HG03103 (cell line): ENCODE data around the gene MRPS26.
"Not testable (repeated sequence)": the region's sequence is repeated elsewhere in the genome, so short reads cannot be mapped to it uniquely, and the experiment has no call there.

Experiments used
- ATAC-seq: cut with Tn5 transposase; IDR thresholded peaks from one replicate; pipeline ENCODE4 v1.9.1; 2021; ENCODE audit warnings: low read depth; ENCODE audit not compliant: unreplicated experiment

The MRPS26 gene

DNA sequence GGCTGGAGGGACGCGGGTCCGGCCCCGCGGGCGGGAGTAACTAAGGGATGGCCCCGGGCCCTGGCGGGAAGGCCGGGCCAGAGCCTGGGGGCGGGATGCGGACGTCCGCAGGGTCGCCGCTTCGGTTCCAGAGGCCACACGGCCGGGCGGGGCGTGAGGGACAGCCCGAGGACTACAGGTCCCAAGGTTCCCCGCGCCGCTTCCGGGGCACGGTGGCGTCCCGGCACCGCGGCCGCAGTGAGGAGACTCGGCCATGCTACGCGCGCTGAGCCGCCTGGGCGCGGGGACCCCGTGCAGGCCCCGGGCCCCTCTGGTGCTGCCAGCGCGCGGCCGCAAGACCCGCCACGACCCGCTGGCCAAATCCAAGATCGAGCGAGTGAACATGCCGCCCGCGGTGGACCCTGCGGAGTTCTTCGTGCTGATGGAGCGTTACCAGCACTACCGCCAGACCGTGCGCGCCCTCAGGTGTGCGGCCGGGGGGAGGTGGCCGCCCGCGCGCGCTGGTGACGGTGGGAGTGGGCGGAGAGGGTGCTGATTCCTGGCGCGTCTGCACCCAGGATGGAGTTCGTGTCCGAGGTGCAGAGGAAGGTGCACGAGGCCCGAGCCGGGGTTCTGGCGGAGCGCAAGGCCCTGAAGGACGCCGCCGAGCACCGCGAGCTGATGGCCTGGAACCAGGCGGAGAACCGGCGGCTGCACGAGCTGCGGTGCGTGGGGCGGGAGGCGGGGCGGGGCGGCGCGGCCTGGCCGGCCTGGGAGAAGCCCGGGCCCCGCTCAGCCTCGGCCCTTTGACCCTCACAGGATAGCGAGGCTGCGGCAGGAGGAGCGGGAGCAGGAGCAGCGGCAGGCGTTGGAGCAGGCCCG is at the start of gene MRPS26:
Gene MRPS26 (plus strand): TSS at position 237 of the 861 bp plus-strand sequence. CDS start 17 bp downstream, at position 254.
- ATAC-seq, result peak; percentile 76

DNA sequence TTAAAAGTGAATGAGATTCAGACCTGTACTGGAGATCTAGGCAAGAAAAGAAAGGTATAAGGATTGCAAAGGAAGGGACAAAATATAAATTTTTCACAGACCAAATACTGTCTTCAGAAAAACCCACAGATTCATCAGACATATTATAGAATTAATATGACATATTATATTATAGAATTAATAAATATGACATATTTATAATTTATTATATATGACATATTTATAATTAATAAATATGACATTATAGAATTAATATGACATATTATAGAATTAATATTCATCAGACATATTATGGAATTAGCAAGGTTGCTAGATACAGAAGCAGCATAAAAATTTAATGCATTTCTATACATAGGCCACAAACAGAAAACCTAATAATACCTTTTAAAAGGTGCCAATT is 47.1 kb upstream of the MRPS26 start:
- ATAC-seq, result no peak

DNA sequence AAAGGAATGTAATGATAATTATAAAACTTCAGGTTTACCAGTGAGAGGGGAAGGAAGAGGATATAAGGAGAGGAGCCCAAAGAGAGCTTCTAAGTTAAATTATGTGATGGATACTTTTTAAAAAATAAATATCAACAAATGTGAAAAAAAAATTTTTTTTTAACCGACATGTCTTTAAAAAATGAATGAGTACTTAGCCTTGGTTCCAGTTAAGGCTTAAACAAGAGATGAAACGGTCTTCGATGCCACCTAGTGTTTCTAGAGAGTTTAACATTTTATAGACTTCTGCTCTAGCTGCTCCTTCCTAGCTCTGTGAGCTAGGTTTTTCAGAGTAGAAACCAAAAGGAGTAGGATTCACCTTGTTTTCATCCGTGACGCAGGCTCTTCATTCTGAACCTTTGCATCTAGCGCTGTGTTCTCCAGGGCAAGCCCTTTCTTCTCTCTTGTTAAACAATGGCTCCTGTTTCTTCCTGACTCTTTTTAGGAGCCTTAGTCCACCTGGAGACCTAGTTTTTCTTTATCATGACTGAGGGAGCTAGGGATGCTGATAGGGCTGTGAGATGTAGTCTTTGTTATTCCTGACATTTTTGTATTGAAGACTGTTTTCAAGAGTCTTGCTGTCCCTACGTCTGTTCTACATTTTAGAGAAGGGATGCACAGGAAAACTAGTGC is 44.9 kb upstream of the MRPS26 start:
- no peak for ATAC-seq

- ATAC-seq, result no peak
Measured at GRCh38 chr20:3003416-3003815, 42.4 kb upstream of the MRPS26 start.

DNA sequence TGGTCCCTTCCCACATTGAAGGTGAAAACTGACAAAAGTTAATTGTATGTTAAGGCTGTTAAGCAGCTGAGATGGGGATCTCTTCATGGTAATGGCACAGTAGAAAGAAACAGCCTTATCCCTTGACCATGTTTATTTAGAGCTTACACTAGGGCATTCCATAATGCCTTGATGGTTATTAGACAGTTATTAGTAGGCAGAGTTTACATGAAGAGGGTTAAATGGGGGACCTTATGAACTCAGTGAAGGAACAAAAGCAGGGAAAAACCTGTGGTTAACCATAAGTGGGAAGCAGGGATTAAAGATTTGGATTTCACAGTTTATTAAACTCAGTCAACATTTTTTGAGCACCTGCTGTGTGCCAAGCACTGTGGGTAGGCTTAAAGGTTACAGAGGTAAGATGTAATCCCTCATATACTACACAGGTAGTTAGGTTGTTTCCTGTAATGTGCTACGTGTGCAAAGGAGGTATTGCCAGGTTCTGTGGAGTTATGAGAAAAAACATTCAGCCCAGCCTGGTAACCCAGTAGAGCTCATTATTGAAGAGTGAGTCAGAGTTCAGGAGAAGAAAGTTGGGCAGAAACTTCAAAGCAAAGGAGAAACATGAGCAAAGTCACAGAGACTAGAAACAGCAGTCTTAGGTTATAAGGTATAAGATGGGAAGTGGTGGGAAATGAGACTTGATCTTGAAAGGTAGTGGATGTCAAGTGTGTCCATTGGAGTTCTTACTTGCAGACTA is 34.7 kb upstream of the MRPS26 start:
- no peak for ATAC-seq

GRCh38 chr20:3011752-3012151 is 34.1 kb upstream of the MRPS26 start:
- ATAC-seq, result no peak

GRCh38 chr20:3013771-3014170 is 32.1 kb upstream of the MRPS26 start:
- no peak for ATAC-seq

DNA sequence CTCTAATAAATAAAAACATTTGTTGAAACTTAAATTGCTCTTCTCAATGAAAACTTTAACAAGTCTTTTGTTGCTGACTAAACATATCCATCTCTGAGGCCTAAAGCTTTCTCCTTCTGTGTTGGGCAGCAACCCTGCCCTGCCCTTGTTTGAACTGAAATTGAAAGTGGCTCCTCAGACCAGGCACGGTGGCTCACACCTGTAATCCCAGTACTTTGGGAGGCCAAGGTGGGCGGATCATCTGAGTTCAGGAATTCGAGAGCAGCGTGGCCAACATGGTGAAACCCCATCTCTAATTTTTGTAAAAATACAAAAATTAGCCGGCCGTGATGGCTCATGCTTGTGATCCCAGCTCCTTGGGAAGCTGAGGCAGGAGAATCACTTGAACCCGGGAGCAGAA is 31.7 kb upstream of the MRPS26 start:
- no peak for ATAC-seq

- ATAC-seq, result no peak
Measured at GRCh38 chr20:3014662-3015061, 31.2 kb upstream of the MRPS26 start.

DNA sequence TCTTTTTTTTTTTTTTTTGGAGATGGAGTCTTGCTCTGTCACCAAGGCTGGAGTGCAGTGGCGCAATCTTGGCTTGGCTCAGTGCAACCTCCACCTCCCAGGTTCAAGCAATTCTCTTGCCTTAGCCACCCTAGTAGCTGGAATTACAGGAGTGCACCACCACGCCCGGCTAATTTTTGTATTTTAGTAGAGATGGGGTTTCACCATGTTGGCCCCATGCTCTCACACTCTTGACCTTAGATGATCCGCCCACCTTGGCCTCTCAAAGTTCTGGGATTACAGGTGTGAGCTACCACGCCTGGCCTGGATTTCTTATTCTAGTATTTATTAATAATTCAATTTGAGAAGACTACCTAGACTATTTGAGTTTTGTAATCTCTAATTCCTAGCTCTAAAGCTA is 30.6 kb upstream of the MRPS26 start:
- ATAC-seq, result not testable (repeated sequence)

DNA sequence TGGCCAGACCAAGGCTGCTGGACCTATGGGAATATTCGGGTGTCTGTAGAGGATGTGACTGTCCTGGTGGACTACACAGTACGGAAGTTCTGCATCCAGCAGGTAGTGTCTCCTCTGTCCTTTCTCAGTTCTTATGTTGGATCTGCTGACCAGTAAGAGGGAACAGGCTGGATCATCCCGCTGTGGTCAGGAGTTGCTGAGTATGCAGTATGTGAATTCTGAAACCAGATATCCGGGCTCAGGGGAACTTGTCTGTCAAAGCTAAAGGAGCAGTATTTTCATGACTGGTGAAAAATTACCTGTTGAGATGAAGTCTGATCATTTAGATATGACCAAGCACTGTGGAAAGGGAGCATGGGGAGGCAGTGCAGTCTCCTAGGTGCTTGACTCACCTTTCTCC is 24.5 kb upstream of the MRPS26 start:
- ATAC-seq, result no peak

- no peak for ATAC-seq
Measured at GRCh38 chr20:3021777-3022176, 24.1 kb upstream of the MRPS26 start.

DNA sequence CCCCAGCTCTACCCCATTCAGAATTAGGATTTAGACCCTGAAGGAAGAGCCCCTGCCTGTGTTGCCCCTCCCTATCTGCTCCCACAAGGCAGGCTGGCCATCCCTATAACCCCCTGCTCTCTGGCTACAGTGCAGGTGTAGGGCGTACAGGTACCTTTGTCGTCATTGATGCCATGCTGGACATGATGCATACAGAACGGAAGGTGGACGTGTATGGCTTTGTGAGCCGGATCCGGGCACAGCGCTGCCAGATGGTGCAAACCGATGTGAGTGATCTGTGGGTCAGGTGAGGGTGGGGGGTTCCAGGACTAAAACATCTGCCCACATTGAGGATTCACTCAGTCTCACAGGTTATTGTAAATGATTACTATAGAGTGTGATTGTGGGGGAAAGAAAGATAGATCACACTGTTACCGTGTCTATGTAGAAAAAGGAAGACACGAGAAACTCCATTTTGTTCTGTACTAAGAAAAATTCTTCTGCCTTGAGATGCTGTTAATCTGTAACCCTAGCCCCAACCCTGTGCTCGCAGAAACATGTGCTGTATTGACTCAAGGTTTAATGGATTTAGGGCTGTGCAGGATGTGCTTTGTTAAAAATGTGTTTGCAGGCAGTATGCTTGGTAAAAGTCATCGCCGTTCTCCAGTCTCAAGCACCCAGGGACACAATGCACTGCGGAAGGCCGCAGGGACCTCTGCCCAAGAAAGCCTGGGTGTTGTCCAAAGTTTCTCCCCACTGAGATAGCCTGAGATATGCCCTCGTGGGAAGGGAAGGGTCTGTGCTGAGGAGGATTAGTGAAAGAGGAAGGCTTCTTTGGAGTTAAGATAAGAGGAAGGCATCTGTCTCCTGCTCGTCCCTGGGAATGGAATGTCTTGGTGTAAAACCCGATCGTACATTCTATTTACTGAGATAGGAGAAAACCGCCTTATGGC is 23.0 kb upstream of the MRPS26 start:
- not testable (repeated sequence) for ATAC-seq

- no peak for ATAC-seq
Measured at GRCh38 chr20:3027987-3028386, 17.9 kb upstream of the MRPS26 start.

- no peak for ATAC-seq
Measured at GRCh38 chr20:3031524-3032147, 14.2 kb upstream of the MRPS26 start.

DNA sequence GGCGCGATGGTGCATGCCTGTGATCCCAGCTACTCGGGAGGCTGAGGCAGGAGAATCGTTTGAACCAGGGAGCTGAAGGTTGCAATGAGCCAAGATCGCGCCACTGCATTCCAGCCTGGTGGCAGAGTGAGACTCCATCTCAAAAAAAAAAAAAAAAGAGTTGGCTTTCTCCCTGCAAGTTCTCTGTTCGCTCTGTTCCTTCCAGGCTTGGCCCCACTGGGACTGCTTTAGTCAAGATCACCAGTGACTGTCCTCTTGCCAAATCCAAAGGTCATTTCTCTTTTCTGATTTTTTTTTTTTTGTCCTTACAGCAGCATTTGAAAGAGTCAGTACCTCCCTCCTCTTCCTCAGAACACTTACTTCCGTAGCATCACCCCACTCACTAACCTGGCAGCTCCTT is 13.2 kb upstream of the MRPS26 start:
- ATAC-seq, result no peak

- ATAC-seq, result no peak
Measured at GRCh38 chr20:3037654-3038053, 8.2 kb upstream of the MRPS26 start.

DNA sequence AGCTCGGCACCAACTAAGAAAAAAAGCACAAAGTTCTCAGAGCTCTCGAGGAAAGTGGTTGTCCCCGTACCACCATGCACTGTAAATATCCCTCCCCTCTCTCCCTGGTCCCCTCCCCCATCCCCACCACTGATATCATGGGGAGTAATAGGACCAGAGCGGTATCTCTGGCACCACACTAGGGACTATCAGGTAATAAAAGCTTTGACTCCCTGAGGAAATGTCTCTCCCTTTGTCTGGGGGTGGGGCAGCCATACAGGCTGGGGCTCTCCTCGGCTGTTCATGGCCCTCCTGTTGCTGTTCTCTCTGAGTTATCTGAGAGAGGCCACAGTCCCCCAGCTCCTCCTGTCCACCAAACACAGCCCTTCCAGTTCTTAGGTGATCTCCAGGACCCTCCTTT is 7.4 kb upstream of the MRPS26 start:
- ATAC-seq, result no peak

- ATAC-seq, result no peak
Measured at GRCh38 chr20:3039426-3039825, 6.4 kb upstream of the MRPS26 start.

DNA sequence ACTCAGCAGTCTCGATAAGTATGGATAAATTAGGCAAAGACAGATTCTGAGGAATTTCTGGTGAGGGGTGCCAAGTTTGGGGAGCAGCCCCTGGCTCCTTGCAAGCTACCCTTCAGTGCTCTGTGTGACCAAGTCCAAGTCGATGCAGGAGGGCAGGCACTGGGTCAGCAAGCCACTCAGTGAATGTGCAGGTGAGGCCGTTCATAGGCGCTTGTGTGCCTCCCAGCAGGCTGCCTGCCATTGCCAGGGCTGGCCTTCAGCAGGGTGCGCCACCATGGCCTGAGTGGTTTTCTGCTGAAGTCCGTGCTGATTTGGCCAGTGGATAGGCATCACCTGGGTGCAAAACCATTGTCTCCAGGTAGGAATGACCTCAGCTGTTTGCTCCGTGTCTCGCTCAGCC is 5.8 kb upstream of the MRPS26 start:
- no peak for ATAC-seq
